CD14-positive monocyte (primary cell): ENCODE results near the gene ABHD3. TPM values are rescaled to one million over a fixed set of nuclear protein-coding genes. Genes with fewer than 3 reads are reported as not detected.
"Not testable (repeated sequence)": the region's sequence is repeated elsewhere in the genome, so short reads cannot be mapped to it uniquely, and the experiment has no call there.

Experiments
- DNase-seq, 3 donors: peaks; one replicate each; pipeline ENCODE4 v3.0.0-alpha.2; 2011 to 2022
- H2AFZ ChIP-seq: 2 replicates; pipeline ENCODE4 v1.6.0; 2012; ENCODE audit warnings: mild to moderate bottlenecking, low read depth, low read length, inconsistent platforms; ENCODE audit not compliant: insufficient read depth, poor library complexity, severe bottlenecking
- H3K27ac ChIP-seq, 2 donors: 1 replicate in 1 of 2; 2 replicates in 1 of 2; pipeline ENCODE4 v1.5.1; 2012 to 2013; ENCODE audit warnings: low read length in 2 of 2, control low read depth in 1 of 2, inconsistent platforms in 1 of 2, low read depth in 1 of 2, mild to moderate bottlenecking in 1 of 2
- H3K27me3 ChIP-seq, 2 donors: one replicate each; pipeline versions ENCODE4 v1.6.0 to v1.6.1; 2011 to 2013; ENCODE audit warnings: low read length in 2 of 2; ENCODE audit not compliant: control insufficient read depth in 2 of 2, insufficient read depth in 2 of 2
- H3K36me3 ChIP-seq, 2 donors: replicated peaks in 1 of 2; 1 replicate in 1 of 2; 2 replicates in 1 of 2; pipeline versions ENCODE4 v1.5.1 to v1.6.1; 2012 to 2013; ENCODE audit warnings: low read length in 2 of 2, control low read depth in 1 of 2, inconsistent platforms in 1 of 2, mild to moderate bottlenecking in 1 of 2; ENCODE audit not compliant: insufficient read depth in 2 of 2, control insufficient read depth in 1 of 2
- H3K4me1 ChIP-seq, 2 donors: 1 replicate in 1 of 2; 2 replicates in 1 of 2; pipeline versions ENCODE4 v1.5.1 to v1.6.1; 2012 to 2013; ENCODE audit warnings: low read length in 2 of 2, control low read depth in 1 of 2, inconsistent platforms in 1 of 2, mild to moderate bottlenecking in 1 of 2, moderate library complexity in 1 of 2; ENCODE audit not compliant: insufficient read depth in 2 of 2, control insufficient read depth in 1 of 2
- H3K4me2 ChIP-seq: replicated peaks from 2 replicates; pipeline ENCODE3; 2012; ENCODE audit warnings: low read length, moderate library complexity, mild to moderate bottlenecking; ENCODE audit not compliant: poor library complexity, severe bottlenecking; ENCODE audit errors: extremely low read depth
- H3K4me3 ChIP-seq, 3 experiments: fragments of 200-600 bp in 1 of 3; sonication (generic) in 1 of 3; replicated peaks in 1 of 3; 1 replicate in 2 of 3; 2 replicates in 1 of 3; pipeline ENCODE4 v1.5.1; 2011 to 2013; ENCODE audit warnings: low read length in 3 of 3, mild to moderate bottlenecking in 3 of 3, control low read depth in 2 of 3, low read depth in 2 of 3, inconsistent platforms in 1 of 3, moderate library complexity in 1 of 3
- H3K79me2 ChIP-seq: 2 replicates; pipeline ENCODE4 v1.6.0; 2012; ENCODE audit warnings: mild to moderate bottlenecking, control low read depth, inconsistent platforms, low read length, moderate library complexity; ENCODE audit not compliant: insufficient read depth
- H3K9ac ChIP-seq: 2 replicates; pipeline ENCODE4 v1.6.0; 2017; ENCODE audit warnings: low read length, mild to moderate bottlenecking; ENCODE audit not compliant: insufficient read depth, poor library complexity, severe bottlenecking
- H3K9me3 ChIP-seq, 2 donors: replicated peaks in 1 of 2; 1 replicate in 1 of 2; 2 replicates in 1 of 2; pipeline versions ENCODE4 v1.5.1 to v1.6.1; 2012 to 2013; ENCODE audit warnings: low read length in 2 of 2, control low read depth in 1 of 2; ENCODE audit not compliant: control insufficient read depth in 1 of 2, insufficient read depth in 1 of 2
- H4K20me1 ChIP-seq: 2 replicates; pipeline ENCODE4 v1.6.0; 2012; ENCODE audit warnings: mild to moderate bottlenecking, low read length, control low read depth, moderate library complexity; ENCODE audit not compliant: insufficient read depth
- H3K27ac Mint-ChIP-seq, 7 donors: one replicate each; pipeline ENCODE4 v1.8.0; 2020; ENCODE audit warnings: mild to moderate bottlenecking in 7 of 7, mixed read lengths in 7 of 7, moderate library complexity in 6 of 7, inconsistent platforms in 2 of 7
- H3K27me3 Mint-ChIP-seq, 3 donors: one replicate each; pipeline ENCODE4 v1.8.0; 2021 to 2022; ENCODE audit warnings: low read depth in 3 of 3, mild to moderate bottlenecking in 3 of 3, mixed read lengths in 3 of 3, moderate library complexity in 3 of 3, inconsistent platforms in 1 of 3
- H3K36me3 Mint-ChIP-seq, 2 donors: one replicate each; pipeline ENCODE4 v1.8.0; 2020; ENCODE audit warnings: mixed read lengths in 2 of 2, inconsistent platforms in 1 of 2, mild to moderate bottlenecking in 1 of 2
- H3K4me1 Mint-ChIP-seq: one replicate; pipeline ENCODE4 v1.8.0; 2020; ENCODE audit warnings: mild to moderate bottlenecking, mixed read lengths
- H3K4me3 Mint-ChIP-seq, 2 donors: one replicate each; pipeline ENCODE4 v1.8.0; 2020; ENCODE audit warnings: mild to moderate bottlenecking in 2 of 2, mixed read lengths in 2 of 2, moderate library complexity in 1 of 2
- H3K9me3 Mint-ChIP-seq, 7 donors: one replicate each; pipeline ENCODE4 v1.8.0; 2020 to 2022; ENCODE audit warnings: mixed read lengths in 7 of 7, mild to moderate bottlenecking in 6 of 7, moderate library complexity in 6 of 7, inconsistent platforms in 2 of 7
- CTCF ChIP-seq: fragments of 200-600 bp; IDR thresholded peaks from one replicate; pipeline ENCODE4 v1.8.0; 2022; ENCODE audit warnings: antibody characterized with exemption, mild to moderate bottlenecking
- WGBS: methylation state at CpG from one replicate; pipeline ENCODE4 v1.1.5; 2013; ENCODE audit warnings: missing lambda C conversion rate; ENCODE audit not compliant: insufficient coverage; 5-methylcytosine and 5-hydroxymethylcytosine counted together
- intact Hi-C, 2 donors: fragments of 100-400 bp; cut with micrococcal nuclease; formaldehyde crosslinking; loops; one replicate each; pipeline versions ENCODE4 v1.15.0 to v1.15.1; 2023
- polyA plus RNA-seq, 3 donors: library from polyadenylated mRNA; depleted of rRNA in 1 of 3; unstranded in 2 of 3; stranded (reverse) in 1 of 3; fragments of 300-500 nt in 2 of 3; fragments of >200 nt in 1 of 3; fragmentation: Illumina TruSeq in 2 of 3; gene quantifications; 1 replicate in 2 of 3; 2 replicates in 1 of 3; pipeline ENCODE4 v1.2.3, GENCODE V29; 2012 to 2021

The ABHD3 gene
- polyA plus RNA-seq, 3 donors: 24.6 to 63.6 (median 42.0) TPM

GRCh38 chr18:21680161-21680560, 24.4 kb downstream of the ABHD3 start:
- Histone ChIP-seq H3K27me3 (no peaks in the 10 kb centered on the region), H2AFZ (no peak overlapping the region), H3K36me3 (peaks cover 6 to 31% of the 10 kb centered on the region in 2 donors), H3K9me3 (no peaks in the 10 kb centered on the region), H3K4me3 (no peak overlapping the region), H3K27ac (peak overlapping the region in 1 of 2 donors; percentile 56), H4K20me1 (no peaks in the 10 kb centered on the region), H3K4me1 (peaks cover 14 to 23% of the 10 kb centered on the region in 2 donors), H3K9ac (no peak overlapping the region), H3K4me2 (no peak overlapping the region), H3K79me2 (no peaks in the 10 kb centered on the region)
- Mint-ChIP-seq H3K4me3 (no peak overlapping the region), H3K27me3 (no peaks in the 10 kb centered on the region), H3K36me3 (peaks cover 10 to 20% of the 10 kb centered on the region in 2 donors), H3K9me3 (no peaks in the 10 kb centered on the region), H3K27ac (no peak overlapping the region), H3K4me1 (peaks cover 12% of the 10 kb centered on the region)
- no peak for DNase-seq
- no CpG with 5 or more reads among the region's 6 CpGs for WGBS
- no peak for TF ChIP-seq CTCF
- intact Hi-C loops: no loop called here

- DNase-seq: peak in 1 of 3 donors; percentile 7
Measured at GRCh38 chr18:21678859-21679258, 25.7 kb downstream of the ABHD3 start.

GRCh38 chr18:21675354-21675753, 29.2 kb downstream of the ABHD3 start:
- H3K4me1 Mint-ChIP-seq, H3K27me3 Mint-ChIP-seq, H2AFZ ChIP-seq, H3K27me3 ChIP-seq, H3K9me3 ChIP-seq, H3K79me2 ChIP-seq, H3K9ac ChIP-seq, H3K27ac ChIP-seq, DNase-seq, H4K20me1 ChIP-seq, H3K27ac Mint-ChIP-seq, H3K9me3 Mint-ChIP-seq, intact Hi-C loops, H3K4me3 ChIP-seq, H3K4me2 ChIP-seq, H3K4me1 ChIP-seq, H3K4me3 Mint-ChIP-seq: not testable (repeated sequence)
- WGBS: no CpG with 5 or more reads among the region's 8 CpGs
- peaks cover 21 to 37% of the 10 kb centered on the region in 2 donors for H3K36me3 Mint-ChIP-seq
- H3K36me3 ChIP-seq: peaks cover 7 to 53% of the 10 kb centered on the region in 2 donors

More at GRCh38 chr18:21678859-21679258, 25.7 kb downstream of the ABHD3 start:
- H3K27me3 ChIP-seq: no peaks in the 10 kb centered on the region
- WGBS: no CpG with 5 or more reads among the region's 1 CpG
- no peak overlapping the region for H3K9ac ChIP-seq
- Mint-ChIP-seq H3K27me3 (no peaks in the 10 kb centered on the region), H3K4me1 (peaks cover 12% of the 10 kb centered on the region), H3K9me3 (no peaks in the 10 kb centered on the region), H3K36me3 (peaks cover 6 to 21% of the 10 kb centered on the region in 2 donors), H3K4me3 (peak overlapping the region in 1 of 2 donors; percentile 16), H3K27ac (peak overlapping the region in 1 of 7 donors; percentile 48)
- intact Hi-C loops: no loop called here
- no peaks in the 10 kb centered on the region for H3K79me2 ChIP-seq
- H3K27ac ChIP-seq: peak overlapping the region in 1 of 2 donors; percentile 68
- H3K4me3 ChIP-seq: no peak overlapping the region
- H2AFZ ChIP-seq: no peak overlapping the region
- H3K9me3 ChIP-seq: no peaks in the 10 kb centered on the region
- TF ChIP-seq CTCF: no peak
- H3K4me2 ChIP-seq: peak overlapping the region; percentile 20
- no peaks in the 10 kb centered on the region for H4K20me1 ChIP-seq
- H3K4me1 ChIP-seq: peaks cover 14 to 23% of the 10 kb centered on the region in 2 donors
- H3K36me3 ChIP-seq: peaks cover 1 to 41% of the 10 kb centered on the region in 2 donors
